ENCODE results near the gene HOTAIR. TPM values are rescaled to one million over a fixed set of nuclear protein-coding genes. Genes with fewer than 3 reads are reported as not detected.

Gene HOTAIR
- total RNA-seq, 3 donors from 2014 or later, result not detected

GRCh38 chr12:53980104-53980801 is 5.5 kb upstream of the HOTAIR start:
- DNase-seq (no peak), ATAC-seq (no peak)
- H3K4me3 Mint-ChIP-seq, result no peak overlapping the region
- H3K36me3 Mint-ChIP-seq (ENCODE audit: insufficient read depth), result no peaks in the 10 kb centered on the region
- H3K9me3 Mint-ChIP-seq, result no peaks in the 10 kb centered on the region
- H3K4me1 Mint-ChIP-seq (ENCODE audit: low read depth), result peaks cover 9% of the 10 kb centered on the region
- peaks cover 91% of the 10 kb centered on the region for H3K27me3 Mint-ChIP-seq (ENCODE audit: low read depth)

DNA sequence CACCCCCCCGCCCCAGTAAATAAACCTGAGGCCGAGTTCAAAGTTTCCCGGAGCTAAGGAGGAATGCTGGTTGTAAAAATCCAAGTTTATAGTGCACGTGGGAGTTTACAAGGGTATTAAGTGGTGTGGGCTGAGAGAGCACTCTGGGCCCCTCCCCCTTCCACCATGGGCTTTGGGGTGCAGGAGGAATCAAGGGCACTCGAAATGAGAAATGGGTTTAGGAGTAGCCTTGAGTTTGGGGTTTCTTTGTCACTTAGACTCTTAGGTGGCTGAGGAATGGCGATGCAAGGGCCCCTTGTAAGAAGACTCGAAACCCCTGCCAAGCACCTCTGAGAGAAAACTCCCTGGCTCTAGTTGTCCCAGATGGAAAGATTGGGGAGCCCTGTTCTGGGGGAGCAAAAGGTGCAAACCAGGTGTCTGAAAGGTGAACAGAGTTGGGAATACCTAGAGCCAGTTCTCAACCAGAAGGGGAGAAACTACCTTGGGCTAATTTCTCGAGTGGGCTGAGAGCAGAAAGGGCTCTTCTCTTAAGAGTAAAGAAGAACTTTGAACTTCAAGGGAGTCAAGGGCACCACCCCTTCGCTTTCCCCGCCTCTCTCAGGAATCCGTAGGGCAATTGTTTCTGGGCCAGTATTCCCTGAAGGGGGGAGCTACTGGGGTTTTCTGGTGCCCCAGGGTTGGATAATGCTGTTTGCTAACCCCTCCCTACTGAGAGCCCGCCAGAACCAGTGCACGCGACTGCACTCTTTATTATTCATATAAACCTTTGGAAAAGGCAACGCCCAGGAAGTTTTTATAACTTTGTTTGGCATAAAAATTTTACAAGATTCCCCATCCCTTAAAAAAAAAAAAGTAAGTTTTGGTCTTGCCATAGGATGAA is 4.0 kb upstream of the HOTAIR start:
- Mint-ChIP-seq H3K27me3 (ENCODE audit: low read depth) (peaks cover 91% of the 10 kb centered on the region), H3K4me3 (no peak overlapping the region), H3K4me1 (ENCODE audit: low read depth) (peaks cover 13% of the 10 kb centered on the region), H3K9me3 (no peaks in the 10 kb centered on the region), H3K36me3 (ENCODE audit: insufficient read depth) (no peaks in the 10 kb centered on the region)
- ATAC-seq (no peak), DNase-seq (no peak)

- Mint-ChIP-seq H3K9me3 (peaks cover 5% of the 10 kb centered on the region), H3K4me1 (ENCODE audit: low read depth) (peaks cover 19% of the 10 kb centered on the region), H3K4me3 (no peak overlapping the region), H3K27me3 (ENCODE audit: low read depth) (peaks cover 89% of the 10 kb centered on the region), H3K36me3 (ENCODE audit: insufficient read depth) (no peaks in the 10 kb centered on the region)
- no peak for ATAC-seq
- DNase-seq, result no peak
Observed at GRCh38 chr12:53977596-53978445, 3.1 kb upstream of the HOTAIR start.

- ATAC-seq, result no peak
- no peak for DNase-seq
- Mint-ChIP-seq H3K27me3 (ENCODE audit: low read depth) (peaks cover 89% of the 10 kb centered on the region), H3K9me3 (peaks cover 6% of the 10 kb centered on the region), H3K36me3 (ENCODE audit: insufficient read depth) (no peaks in the 10 kb centered on the region), H3K4me3 (no peak overlapping the region), H3K4me1 (ENCODE audit: low read depth) (peaks cover 19% of the 10 kb centered on the region)
Observed at GRCh38 chr12:53976823-53977595, 2.3 kb upstream of the HOTAIR start.

DNA sequence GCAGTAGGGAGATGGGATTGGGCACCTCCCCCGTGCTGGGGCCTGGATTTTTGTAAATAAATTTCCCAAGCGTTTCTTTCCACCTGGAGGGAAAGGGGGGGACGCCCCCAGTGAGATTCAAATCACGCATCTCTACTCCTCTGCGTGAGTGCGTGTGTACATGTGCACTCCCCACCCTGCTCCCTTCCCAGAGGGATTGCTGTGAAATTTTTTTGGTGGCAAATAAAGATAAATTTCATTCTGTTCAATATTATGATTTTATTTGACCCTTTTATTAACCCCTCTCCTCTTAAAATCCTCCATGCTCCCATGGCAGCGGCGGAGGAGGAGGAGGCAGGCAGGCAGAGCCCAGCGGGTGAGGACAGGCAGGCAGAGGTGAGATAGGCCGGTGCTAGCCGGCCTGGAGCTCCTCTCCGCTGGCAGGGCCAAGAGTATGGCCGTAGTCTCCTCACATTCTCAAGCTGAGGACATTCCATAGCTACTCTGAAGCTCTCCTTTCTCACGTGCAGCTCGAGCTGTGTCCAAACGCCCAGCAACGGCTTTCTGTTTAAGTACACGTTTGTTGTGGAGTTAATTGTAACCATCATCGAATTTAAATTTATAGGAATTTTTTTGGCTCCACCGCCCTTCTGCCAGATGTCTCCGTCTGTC is 1.5 kb upstream of the HOTAIR start:
- ATAC-seq (no peak), DNase-seq (no peak)
- H3K4me1 Mint-ChIP-seq (ENCODE audit: low read depth), result peaks cover 19% of the 10 kb centered on the region
- H3K27me3 Mint-ChIP-seq (ENCODE audit: low read depth), result peaks cover 89% of the 10 kb centered on the region
- H3K36me3 Mint-ChIP-seq (ENCODE audit: insufficient read depth), result no peaks in the 10 kb centered on the region
- H3K4me3 Mint-ChIP-seq, result no peak overlapping the region
- peaks cover 6% of the 10 kb centered on the region for H3K9me3 Mint-ChIP-seq

DNA sequence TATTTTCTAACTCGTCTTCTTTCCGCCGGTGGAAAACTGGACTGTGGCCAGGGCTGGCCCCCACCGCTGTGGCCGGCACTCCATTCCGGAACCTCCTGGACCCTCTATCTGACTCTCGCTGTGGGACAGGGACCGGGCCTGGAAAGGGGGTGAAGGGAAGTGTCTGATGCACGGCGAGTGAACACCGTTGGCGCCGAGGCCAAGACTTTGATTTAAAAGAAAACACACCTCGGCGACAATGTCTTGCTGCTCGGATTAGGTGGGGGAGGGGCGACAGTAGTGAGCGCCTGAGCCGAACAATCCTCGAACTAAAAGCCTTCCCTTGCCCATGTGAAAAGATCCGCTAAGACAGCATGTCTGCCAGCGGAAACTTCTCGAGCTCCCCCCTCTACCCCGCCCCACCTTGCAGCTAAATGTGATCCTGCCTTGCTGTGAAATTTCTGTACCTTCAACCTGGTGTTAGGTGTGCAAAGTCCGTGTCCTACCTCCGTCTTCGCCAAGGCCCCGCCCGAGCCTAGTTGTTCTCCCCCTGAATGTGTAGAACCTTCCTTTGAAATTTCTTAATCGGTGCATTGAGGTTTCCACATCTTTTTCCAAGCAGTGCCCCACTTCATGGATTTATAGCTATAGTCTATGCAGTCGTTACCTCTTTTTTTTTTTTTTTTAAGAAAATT is 862 bp upstream of the HOTAIR start:
- ATAC-seq, result no peak
- H3K4me3 Mint-ChIP-seq, result peak overlapping the region; percentile 53
- DNase-seq, result no peak
- H3K4me1 Mint-ChIP-seq (ENCODE audit: low read depth), result peaks cover 19% of the 10 kb centered on the region
- H3K9me3 Mint-ChIP-seq, result peaks cover 6% of the 10 kb centered on the region
- no peaks in the 10 kb centered on the region for H3K36me3 Mint-ChIP-seq (ENCODE audit: insufficient read depth)
- H3K27me3 Mint-ChIP-seq (ENCODE audit: low read depth), result peaks cover 90% of the 10 kb centered on the region

GRCh38 chr12:53975064-53975471 is 314 bp upstream of the HOTAIR start:
- no peak for ATAC-seq
- Mint-ChIP-seq H3K27me3 (ENCODE audit: low read depth) (peaks cover 90% of the 10 kb centered on the region), H3K4me1 (ENCODE audit: low read depth) (peaks cover 19% of the 10 kb centered on the region), H3K36me3 (ENCODE audit: insufficient read depth) (no peaks in the 10 kb centered on the region), H3K4me3 (peak overlapping the region; percentile 43), H3K9me3 (peaks cover 6% of the 10 kb centered on the region)
- DNase-seq, result no peak

- Mint-ChIP-seq H3K4me1 (ENCODE audit: low read depth) (peaks cover 19% of the 10 kb centered on the region), H3K36me3 (ENCODE audit: insufficient read depth) (no peaks in the 10 kb centered on the region), H3K4me3 (peak overlapping the region; percentile 49), H3K9me3 (peaks cover 6% of the 10 kb centered on the region), H3K27me3 (ENCODE audit: low read depth) (peaks cover 90% of the 10 kb centered on the region)
- ATAC-seq, result no peak
- no peak for DNase-seq
Observed at GRCh38 chr12:53973236-53974042, 1.3 kb downstream of the HOTAIR start.

DNA sequence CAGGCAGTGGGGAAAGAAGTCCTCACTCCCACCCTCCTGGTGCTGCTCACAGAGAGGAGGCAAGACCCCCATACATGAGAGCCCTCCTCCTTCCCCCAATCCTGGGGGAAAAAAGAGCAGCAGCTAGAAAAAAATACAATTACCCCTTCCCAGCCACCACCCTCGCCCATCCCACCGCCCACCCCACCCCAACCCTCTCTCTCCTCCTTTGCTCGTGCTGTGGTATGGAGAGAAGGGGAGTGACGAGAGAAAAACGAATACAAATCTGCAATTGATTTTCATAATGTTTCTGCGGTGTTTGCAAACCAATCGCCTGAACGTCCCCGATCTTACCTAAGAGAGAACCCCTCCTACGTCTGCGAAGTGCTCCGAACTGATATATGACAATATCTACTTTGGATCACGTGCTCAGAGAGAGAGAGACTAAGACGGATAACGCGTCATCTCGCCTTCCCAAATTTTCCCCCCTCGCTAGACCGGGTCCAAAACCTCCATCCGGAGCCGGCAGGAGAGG is 2.0 kb downstream of the HOTAIR start, which contains the start of gene HOXC11:
Gene HOXC11 (plus strand): TSS at position 405 of the 514 bp plus-strand sequence. CDS start 116 bp downstream, outside the sequence.
- Mint-ChIP-seq H3K9me3 (peaks cover 6% of the 10 kb centered on the region), H3K4me3 (peak within 1 kb of the TSS; percentile 49), H3K4me1 (ENCODE audit: low read depth) (peaks cover 16% of the 10 kb centered on the region), H3K36me3 (ENCODE audit: insufficient read depth) (no peaks in the 10 kb centered on the region), H3K27me3 (ENCODE audit: low read depth) (peaks cover 91% of the 10 kb centered on the region)
- no peak for ATAC-seq
- no peak for DNase-seq

DNA sequence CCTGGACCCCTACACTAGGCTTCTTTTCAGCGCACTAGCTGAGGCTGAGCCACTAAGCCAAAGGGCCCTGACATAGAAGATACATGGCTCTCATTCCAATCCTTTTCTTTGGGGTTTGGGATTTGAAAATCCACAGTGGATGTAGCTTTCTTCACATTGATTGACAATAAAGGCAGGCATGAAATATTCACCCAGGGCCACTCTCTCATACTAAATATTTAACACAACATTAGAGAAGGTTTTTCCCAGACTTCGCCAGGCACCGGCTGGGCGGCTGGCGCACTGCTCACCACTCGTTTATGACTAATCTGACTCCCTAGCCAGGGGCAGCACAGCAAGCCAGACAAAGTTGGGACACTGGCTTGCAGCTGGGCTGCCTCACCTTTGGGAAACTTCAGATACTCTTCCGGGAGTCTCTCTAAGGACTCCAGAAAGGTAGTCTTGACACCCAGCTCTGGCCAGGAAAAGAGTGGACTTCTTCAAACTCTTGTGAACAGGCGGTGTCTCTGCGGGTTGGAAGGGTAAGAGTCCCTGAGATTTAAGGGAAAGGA is 2.5 kb downstream of the HOTAIR start:
- Mint-ChIP-seq H3K27me3 (ENCODE audit: low read depth) (peaks cover 92% of the 10 kb centered on the region), H3K4me3 (no peak overlapping the region), H3K9me3 (peaks cover 6% of the 10 kb centered on the region), H3K4me1 (ENCODE audit: low read depth) (peaks cover 17% of the 10 kb centered on the region), H3K36me3 (ENCODE audit: insufficient read depth) (no peaks in the 10 kb centered on the region)
- no peak for DNase-seq
- no peak for ATAC-seq

GRCh38 chr12:53971686-53972085 is 3.1 kb downstream of the HOTAIR start:
- DNase-seq (no peak), ATAC-seq (no peak)
- Mint-ChIP-seq H3K4me3 (no peak overlapping the region), H3K36me3 (ENCODE audit: insufficient read depth) (no peaks in the 10 kb centered on the region), H3K4me1 (ENCODE audit: low read depth) (peaks cover 20% of the 10 kb centered on the region), H3K27me3 (ENCODE audit: low read depth) (peaks cover 92% of the 10 kb centered on the region), H3K9me3 (peaks cover 6% of the 10 kb centered on the region)

DNA sequence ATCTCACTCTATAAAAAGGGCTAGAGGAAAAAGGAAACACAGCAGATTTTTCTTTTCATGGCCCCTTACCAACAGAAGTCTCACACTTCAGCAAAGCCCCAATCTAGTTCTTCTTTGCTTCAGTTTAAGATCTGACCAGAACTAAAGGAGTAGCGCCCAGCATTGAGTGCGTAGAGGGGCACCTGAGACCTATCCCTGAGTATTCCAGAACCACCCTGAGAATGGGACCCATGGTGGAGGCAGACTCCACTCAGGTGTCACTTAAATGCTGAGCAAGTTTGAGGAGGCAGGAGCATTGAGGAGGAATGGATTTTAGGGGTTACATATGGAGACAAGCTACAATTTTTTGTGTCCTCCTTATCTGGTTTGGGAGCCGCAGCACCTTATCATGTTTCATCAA is 3.6 kb downstream of the HOTAIR start:
- Mint-ChIP-seq H3K27me3 (ENCODE audit: low read depth) (peaks cover 92% of the 10 kb centered on the region), H3K4me3 (no peak overlapping the region), H3K36me3 (ENCODE audit: insufficient read depth) (peaks cover 1% of the 10 kb centered on the region), H3K4me1 (ENCODE audit: low read depth) (peaks cover 26% of the 10 kb centered on the region), H3K9me3 (peaks cover 6% of the 10 kb centered on the region)
- ATAC-seq (no peak), DNase-seq (no peak)
